ENCODE data around the gene SENP3.
A peak's percentile ranks its signal among the peaks of the same experiment; 100 is the strongest.

Gene SENP3

DNA sequence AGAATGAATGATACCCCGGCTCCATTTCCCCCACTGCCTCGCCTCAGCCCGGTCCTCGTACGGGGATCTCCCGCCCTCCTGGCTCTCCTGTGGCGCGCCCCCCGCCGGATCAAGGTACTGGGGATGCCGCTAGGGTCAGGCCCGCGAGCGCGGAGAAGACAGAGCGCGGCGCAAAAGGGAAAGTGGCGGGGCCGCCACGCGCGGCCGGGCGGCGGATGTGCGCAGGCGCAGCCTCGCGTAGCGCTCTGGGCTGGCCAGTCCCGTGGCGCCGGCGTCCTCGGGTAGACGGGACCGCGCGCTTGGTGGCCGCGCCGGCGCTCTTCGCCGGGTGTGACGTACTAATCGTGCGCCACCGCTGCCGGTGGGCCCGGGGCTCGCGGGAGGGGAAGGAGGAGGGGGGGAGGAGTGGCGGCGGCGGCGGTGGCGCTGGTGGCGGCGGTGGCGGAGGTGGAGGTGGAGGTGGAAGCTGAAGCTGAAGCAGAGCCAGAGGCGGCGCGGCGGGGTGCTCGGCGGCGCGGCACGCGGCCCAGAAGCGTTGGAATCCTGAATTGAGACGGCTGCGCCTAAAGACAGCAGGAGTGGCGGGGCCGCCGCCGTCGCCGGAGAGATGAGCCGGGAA is at the start of gene SENP3:
SENP3 (plus strand) TSS at position 331 of the 619 bp plus-strand sequence. CDS start 1,158 bp downstream, outside the sequence.
- TF ChIP-seq, protein P1, sequence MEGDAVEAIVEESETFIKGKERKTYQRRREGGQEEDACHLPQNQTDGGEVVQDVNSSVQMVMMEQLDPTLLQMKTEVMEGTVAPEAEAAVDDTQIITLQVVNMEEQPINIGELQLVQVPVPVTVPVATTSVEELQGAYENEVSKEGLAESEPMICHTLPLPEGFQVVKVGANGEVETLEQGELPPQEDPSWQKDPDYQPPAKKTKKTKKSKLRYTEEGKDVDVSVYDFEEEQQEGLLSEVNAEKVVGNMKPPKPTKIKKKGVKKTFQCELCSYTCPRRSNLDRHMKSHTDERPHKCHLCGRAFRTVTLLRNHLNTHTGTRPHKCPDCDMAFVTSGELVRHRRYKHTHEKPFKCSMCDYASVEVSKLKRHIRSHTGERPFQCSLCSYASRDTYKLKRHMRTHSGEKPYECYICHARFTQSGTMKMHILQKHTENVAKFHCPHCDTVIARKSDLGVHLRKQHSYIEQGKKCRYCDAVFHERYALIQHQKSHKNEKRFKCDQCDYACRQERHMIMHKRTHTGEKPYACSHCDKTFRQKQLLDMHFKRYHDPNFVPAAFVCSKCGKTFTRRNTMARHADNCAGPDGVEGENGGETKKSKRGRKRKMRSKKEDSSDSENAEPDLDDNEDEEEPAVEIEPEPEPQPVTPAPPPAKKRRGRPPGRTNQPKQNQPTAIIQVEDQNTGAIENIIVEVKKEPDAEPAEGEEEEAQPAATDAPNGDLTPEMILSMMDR (IDR thresholded peaks at IDR 0.05; ENCODE audit: borderline replicate concordance, control extremely low read depth, extremely low read depth, insufficient read depth, missing control alignments): no peak
- in situ Hi-C loops (cut with MboI; ENCODE audit: low sequenced_read_pairs, unreplicated experiment): no loop called here
- DNase-seq (ENCODE audit: low spot score): peak; percentile 99

DNA sequence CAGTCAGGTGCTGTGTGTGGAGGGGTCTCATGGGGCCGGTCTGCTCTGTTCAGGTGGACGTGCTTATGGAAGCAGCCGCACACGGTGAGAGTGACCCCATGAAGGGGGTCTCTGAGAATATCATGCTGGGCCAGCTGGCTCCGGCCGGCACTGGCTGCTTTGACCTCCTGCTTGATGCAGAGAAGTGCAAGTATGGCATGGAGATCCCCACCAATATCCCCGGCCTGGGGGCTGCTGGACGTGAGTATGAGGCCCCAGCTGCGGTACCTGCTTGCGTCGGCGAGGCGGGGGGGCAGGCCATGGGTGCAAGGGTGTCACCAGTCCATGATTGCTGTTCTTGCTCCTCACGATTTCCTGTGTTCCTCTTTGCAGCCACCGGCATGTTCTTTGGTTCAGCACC is 49.6 kb upstream of the SENP3 start:
- in situ Hi-C loops (cut with MboI; ENCODE audit: low sequenced_read_pairs, unreplicated experiment): no loop called here
- TF ChIP-seq, protein P1 (IDR thresholded peaks at IDR 0.05; ENCODE audit: borderline replicate concordance, control extremely low read depth, extremely low read depth, insufficient read depth, missing control alignments): no peak
- DNase-seq (ENCODE audit: low spot score): no peak

DNA sequence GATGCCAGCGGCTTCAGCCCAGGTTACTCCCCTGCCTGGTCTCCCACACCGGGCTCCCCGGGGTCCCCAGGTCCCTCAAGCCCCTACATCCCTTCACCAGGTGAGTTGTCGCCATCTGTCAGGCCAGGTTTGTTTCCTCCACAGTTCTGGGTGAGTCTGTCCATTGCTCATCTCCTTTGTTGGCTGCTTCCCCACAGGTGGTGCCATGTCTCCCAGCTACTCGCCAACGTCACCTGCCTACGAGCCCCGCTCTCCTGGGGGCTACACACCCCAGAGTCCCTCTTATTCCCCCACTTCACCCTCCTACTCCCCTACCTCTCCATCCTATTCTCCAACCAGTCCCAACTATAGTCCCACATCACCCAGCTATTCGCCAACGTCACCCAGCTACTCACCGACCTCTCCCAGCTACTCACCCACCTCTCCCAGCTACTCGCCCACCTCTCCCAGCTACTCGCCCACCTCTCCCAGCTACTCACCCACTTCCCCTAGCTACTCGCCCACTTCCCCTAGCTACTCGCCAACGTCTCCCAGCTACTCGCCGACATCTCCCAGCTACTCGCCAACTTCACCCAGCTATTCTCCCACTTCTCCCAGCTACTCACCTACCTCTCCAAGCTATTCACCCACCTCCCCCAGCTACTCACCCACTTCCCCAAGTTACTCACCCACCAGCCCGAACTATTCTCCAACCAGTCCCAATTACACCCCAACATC is 48.7 kb upstream of the SENP3 start:
- in situ Hi-C loops (cut with MboI; ENCODE audit: low sequenced_read_pairs, unreplicated experiment): no loop called here
- no peak for DNase-seq (ENCODE audit: low spot score)
- TF ChIP-seq, protein P1 (IDR thresholded peaks at IDR 0.05; ENCODE audit: borderline replicate concordance, control extremely low read depth, extremely low read depth, insufficient read depth, missing control alignments): no peak

DNA sequence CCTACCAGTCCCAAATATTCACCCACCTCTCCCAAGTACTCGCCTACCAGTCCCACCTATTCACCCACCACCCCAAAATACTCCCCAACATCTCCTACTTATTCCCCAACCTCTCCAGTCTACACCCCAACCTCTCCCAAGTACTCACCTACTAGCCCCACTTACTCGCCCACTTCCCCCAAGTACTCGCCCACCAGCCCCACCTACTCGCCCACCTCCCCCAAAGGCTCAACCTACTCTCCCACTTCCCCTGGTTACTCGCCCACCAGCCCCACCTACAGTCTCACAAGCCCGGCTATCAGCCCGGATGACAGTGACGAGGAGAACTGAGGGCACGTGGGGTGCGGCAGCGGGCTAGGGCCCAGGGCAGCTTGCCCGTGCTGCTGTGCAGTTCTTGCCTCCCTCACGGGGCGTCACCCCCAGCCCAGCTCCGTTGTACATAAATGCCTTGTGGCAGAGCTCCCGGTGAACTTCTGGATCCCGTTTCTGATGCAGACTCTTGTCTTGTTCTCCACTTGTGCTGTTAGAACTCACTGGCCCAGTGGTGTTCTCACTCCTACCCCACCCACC is 47.8 kb upstream of the SENP3 start:
- TF ChIP-seq, protein P1 (IDR thresholded peaks at IDR 0.05; ENCODE audit: borderline replicate concordance, control extremely low read depth, extremely low read depth, insufficient read depth, missing control alignments): no peak
- no peak for DNase-seq (ENCODE audit: low spot score)
- in situ Hi-C loops (cut with MboI; ENCODE audit: low sequenced_read_pairs, unreplicated experiment): no loop called here

- TF ChIP-seq, protein P1 (IDR thresholded peaks at IDR 0.05; ENCODE audit: borderline replicate concordance, control extremely low read depth, extremely low read depth, insufficient read depth, missing control alignments): no peak
- in situ Hi-C loops (cut with MboI; ENCODE audit: low sequenced_read_pairs, unreplicated experiment): no loop called here
- DNase-seq (ENCODE audit: low spot score): no peak
Measured at GRCh38 chr17:7515911-7516610, 45.7 kb upstream of the SENP3 start.

GRCh38 chr17:7523033-7523432 is 38.7 kb upstream of the SENP3 start:
- in situ Hi-C loops (cut with MboI; ENCODE audit: low sequenced_read_pairs, unreplicated experiment): no loop called here
- TF ChIP-seq, protein P1 (IDR thresholded peaks at IDR 0.05; ENCODE audit: borderline replicate concordance, control extremely low read depth, extremely low read depth, insufficient read depth, missing control alignments): peak; percentile 12
- DNase-seq (ENCODE audit: low spot score): peak; percentile 33

Data from GM13976 (cell line).